ENCODE data around the gene HMCN1.

- TF ChIP-seq CTCF (IDR thresholded peaks at IDR 0.05) (no peak), POLR2A (IDR thresholded peaks at IDR 0.05) (no peak)
Measured at GRCh38 chr1:185745165-185745564, 11.0 kb downstream of the HMCN1 start.

Data from thyroid gland (tissue), 4 donors.